Type B pancreatic cell (in vitro differentiated cells): ENCODE measurements around the gene ITGAD. TPM values are rescaled to one million over a fixed set of nuclear protein-coding genes. Genes with fewer than 3 reads are reported as not detected.

Experiments
- DNase-seq: peaks from one replicate; pipeline ENCODE4 v3.0.0; 2021; ENCODE audit warnings: mixed read lengths; ENCODE audit not compliant: unreplicated experiment; ENCODE audit errors: extremely low spot score
- H3K27ac Mint-ChIP-seq: 2 replicates; pipeline ENCODE4 v1.8.0; 2021; ENCODE audit warnings: mild to moderate bottlenecking, mixed read lengths
- H3K27me3 Mint-ChIP-seq: 2 replicates; pipeline ENCODE4 v1.8.0; 2021; ENCODE audit warnings: mixed read lengths
- H3K36me3 Mint-ChIP-seq: 2 replicates; pipeline ENCODE4 v1.8.0; 2021; ENCODE audit warnings: mixed read lengths
- H3K4me1 Mint-ChIP-seq: one replicate; pipeline ENCODE4 v1.8.0; 2021; ENCODE audit warnings: mixed read lengths; ENCODE audit not compliant: unreplicated experiment
- H3K4me3 Mint-ChIP-seq: 2 replicates; pipeline ENCODE4 v1.8.0; 2021; ENCODE audit warnings: mild to moderate bottlenecking, mixed read lengths
- H3K9me3 Mint-ChIP-seq: 2 replicates; pipeline ENCODE4 v1.8.0; 2021; ENCODE audit warnings: mixed read lengths
- CTCF ChIP-seq: fragments of 200-600 bp; sonication (generic); conservative IDR thresholded peaks from 2 replicates; pipeline ENCODE4 v1.5.0; 2021; ENCODE audit warnings: antibody characterized with exemption, mild to moderate bottlenecking
- total RNA-seq: library from RNA; stranded (reverse); gene quantifications from 2 replicates; pipeline ENCODE4 v1.2.1, GENCODE V29; 2021; ENCODE audit warnings: low replicate concordance

ITGAD gene
- total RNA-seq, 1 donor from 2014 or later = not detected

GRCh38 chr16:31407406-31407805 lies 14.3 kb downstream of the ITGAD start:
- Mint-ChIP-seq H3K4me1 (no peaks in the 10 kb centered on the region), H3K27me3 (peaks cover 18% of the 10 kb centered on the region), H3K4me3 (no peak overlapping the region), H3K27ac (no peak overlapping the region), H3K9me3 (no peaks in the 10 kb centered on the region), H3K36me3 (no peaks in the 10 kb centered on the region)
- DNase-seq = no peak
- no peak for TF ChIP-seq CTCF

DNA sequence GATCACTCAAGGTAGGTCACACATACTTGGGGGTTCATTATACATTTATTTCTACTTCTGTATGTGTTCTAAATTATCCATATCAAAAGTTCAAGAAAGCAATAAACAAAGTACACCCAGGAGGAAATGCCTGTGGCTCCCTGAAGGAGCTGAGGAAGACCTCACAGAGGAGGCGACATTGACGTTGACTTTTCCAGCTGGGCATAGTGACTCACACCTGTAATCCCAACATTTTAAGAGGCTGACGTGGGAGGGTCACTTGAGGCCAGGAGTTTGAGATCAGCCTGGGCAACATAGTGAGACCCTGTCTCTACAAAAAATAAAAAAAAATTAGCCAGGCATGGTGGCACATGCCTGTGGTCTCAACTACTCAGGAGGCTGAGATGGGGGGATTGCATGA lies 16.3 kb downstream of the ITGAD start:
- Mint-ChIP-seq H3K27ac (no peak overlapping the region), H3K4me1 (no peaks in the 10 kb centered on the region), H3K27me3 (peaks cover 29% of the 10 kb centered on the region), H3K4me3 (no peak overlapping the region), H3K36me3 (no peaks in the 10 kb centered on the region), H3K9me3 (no peaks in the 10 kb centered on the region)
- DNase-seq = no peak
- no peak for TF ChIP-seq CTCF

DNA sequence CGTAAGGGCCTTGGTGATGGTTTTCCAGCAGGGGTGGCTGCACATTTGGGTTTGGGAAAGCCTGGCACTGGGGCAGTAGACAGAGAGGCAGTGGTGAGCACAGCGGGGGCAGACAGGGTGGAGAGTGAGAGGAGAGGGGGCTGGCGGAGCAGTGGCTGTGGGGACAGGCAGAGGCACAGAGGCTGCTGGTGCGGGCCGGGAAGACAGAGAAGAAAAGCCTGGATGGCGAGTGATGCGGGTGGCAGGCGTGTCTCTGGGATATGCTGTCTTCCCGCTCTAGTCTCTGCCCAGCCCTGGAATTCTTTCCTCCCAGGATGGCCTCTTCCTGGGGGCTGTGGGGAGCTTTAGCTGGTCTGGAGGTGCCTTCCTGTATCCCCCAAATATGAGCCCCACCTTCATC lies 16.9 kb downstream of the ITGAD start:
- no peaks in the 10 kb centered on the region for H3K4me1 Mint-ChIP-seq
- no peak for TF ChIP-seq CTCF
- H3K4me3 Mint-ChIP-seq = no peak overlapping the region
- peaks cover 32% of the 10 kb centered on the region for H3K27me3 Mint-ChIP-seq
- DNase-seq = no peak
- H3K9me3 Mint-ChIP-seq = no peaks in the 10 kb centered on the region
- no peaks in the 10 kb centered on the region for H3K36me3 Mint-ChIP-seq
- no peak overlapping the region for H3K27ac Mint-ChIP-seq

GRCh38 chr16:31411024-31411844 lies 18.1 kb downstream of the ITGAD start:
- Mint-ChIP-seq H3K9me3 (no peaks in the 10 kb centered on the region), H3K27ac (no peak overlapping the region), H3K36me3 (no peaks in the 10 kb centered on the region), H3K4me1 (no peaks in the 10 kb centered on the region), H3K27me3 (peaks cover 40% of the 10 kb centered on the region), H3K4me3 (no peak overlapping the region)
- no peak for DNase-seq
- no peak for TF ChIP-seq CTCF

GRCh38 chr16:31412750-31413149 lies 19.6 kb downstream of the ITGAD start:
- no peak overlapping the region for H3K27ac Mint-ChIP-seq
- H3K4me1 Mint-ChIP-seq = no peaks in the 10 kb centered on the region
- peaks cover 41% of the 10 kb centered on the region for H3K27me3 Mint-ChIP-seq

More at GRCh38 chr16:31412750-31413149, 19.6 kb downstream of the ITGAD start:
- TF ChIP-seq CTCF = no peak
- Mint-ChIP-seq H3K36me3 (no peaks in the 10 kb centered on the region), H3K4me3 (no peak overlapping the region), H3K9me3 (no peaks in the 10 kb centered on the region)
- DNase-seq = no peak
